ENCODE data around the gene TMSB10. TPM values are rescaled to one million over a fixed set of nuclear protein-coding genes. Genes with fewer than 3 reads are reported as not detected.

TMSB10 gene
- total and polyA plus RNA-seq, 2 of the 13 experiments (the other 11 are each of a cell fraction or from before 2014, with no cell fraction given) = 665 to 708 TPM

- TF ChIP-seq ZNF512 (CRISPR knock-in tag; IDR thresholded peaks at IDR 0.05) = 0 out of 2 replicates have a peak, but pooled peaks have one; percentile 14
- TF ChIP-seq SP4 (CRISPR knock-in tag; IDR thresholded peaks at IDR 0.05) = no peak
- TF ChIP-seq EZH2 (conservative IDR thresholded peaks at IDR 0.05; ENCODE audit: low read depth, low read length) = no peak
- no peak for TF ChIP-seq ZGPAT (CRISPR knock-in tag; IDR thresholded peaks at IDR 0.05)
- no peak for TF ChIP-seq MED1 (CRISPR knock-in tag; IDR thresholded peaks at IDR 0.05)
- no peak for TF ChIP-seq ZBTB8A (CRISPR knock-in tag; IDR thresholded peaks at IDR 0.05; ENCODE audit: borderline replicate concordance, low read depth)
- TF ChIP-seq, protein P1, sequence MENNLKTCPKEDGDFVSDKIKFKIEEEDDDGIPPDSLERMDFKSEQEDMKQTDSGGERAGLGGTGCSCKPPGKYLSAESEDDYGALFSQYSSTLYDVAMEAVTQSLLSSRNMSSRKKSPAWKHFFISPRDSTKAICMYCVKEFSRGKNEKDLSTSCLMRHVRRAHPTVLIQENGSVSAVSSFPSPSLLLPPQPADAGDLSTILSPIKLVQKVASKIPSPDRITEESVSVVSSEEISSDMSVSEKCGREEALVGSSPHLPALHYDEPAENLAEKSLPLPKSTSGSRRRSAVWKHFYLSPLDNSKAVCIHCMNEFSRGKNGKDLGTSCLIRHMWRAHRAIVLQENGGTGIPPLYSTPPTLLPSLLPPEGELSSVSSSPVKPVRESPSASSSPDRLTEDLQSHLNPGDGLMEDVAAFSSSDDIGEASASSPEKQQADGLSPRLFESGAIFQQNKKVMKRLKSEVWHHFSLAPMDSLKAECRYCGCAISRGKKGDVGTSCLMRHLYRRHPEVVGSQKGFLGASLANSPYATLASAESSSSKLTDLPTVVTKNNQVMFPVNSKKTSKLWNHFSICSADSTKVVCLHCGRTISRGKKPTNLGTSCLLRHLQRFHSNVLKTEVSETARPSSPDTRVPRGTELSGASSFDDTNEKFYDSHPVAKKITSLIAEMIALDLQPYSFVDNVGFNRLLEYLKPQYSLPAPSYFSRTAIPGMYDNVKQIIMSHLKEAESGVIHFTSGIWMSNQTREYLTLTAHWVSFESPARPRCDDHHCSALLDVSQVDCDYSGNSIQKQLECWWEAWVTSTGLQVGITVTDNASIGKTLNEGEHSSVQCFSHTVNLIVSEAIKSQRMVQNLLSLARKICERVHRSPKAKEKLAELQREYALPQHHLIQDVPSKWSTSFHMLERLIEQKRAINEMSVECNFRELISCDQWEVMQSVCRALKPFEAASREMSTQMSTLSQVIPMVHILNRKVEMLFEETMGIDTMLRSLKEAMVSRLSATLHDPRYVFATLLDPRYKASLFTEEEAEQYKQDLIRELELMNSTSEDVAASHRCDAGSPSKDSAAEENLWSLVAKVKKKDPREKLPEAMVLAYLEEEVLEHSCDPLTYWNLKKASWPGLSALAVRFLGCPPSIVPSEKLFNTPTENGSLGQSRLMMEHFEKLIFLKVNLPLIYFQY (CRISPR knock-in tag; IDR thresholded peaks at IDR 0.05; ENCODE audit: borderline replicate concordance) = no peak
- TF ChIP-seq ZNF432 (CRISPR knock-in tag; IDR thresholded peaks at IDR 0.05; ENCODE audit: borderline replicate concordance) = no peak
- TF ChIP-seq ATF7-NPFF (CRISPR knock-in tag; IDR thresholded peaks at IDR 0.05; ENCODE audit: low read depth) = no peak
- TF ChIP-seq AGO2 (optimal IDR thresholded peaks at IDR 0.05; ENCODE audit: low read depth, low read length) = no peak
- TF ChIP-seq ZNF10 (CRISPR knock-in tag; IDR thresholded peaks at IDR 0.05; ENCODE audit: borderline replicate concordance, low read depth) = no peak
- peak; percentile 7; the same call in 1 of the 2 replicates for TF ChIP-seq ZNF281 (CRISPR knock-in tag; IDR thresholded peaks at IDR 0.05; ENCODE audit: borderline replicate concordance)
- no peak for TF ChIP-seq PHF8 (CRISPR knock-in tag; IDR thresholded peaks at IDR 0.05)
Observed at GRCh38 chr2:84906108-84906899, 848 bp downstream of the TMSB10 start (continued).

Data from HepG2 (cell line).